OCI-LY3 (cell line): Measurements from ENCODE around the gene PDLIM4.

Source experiments
- H2AFZ ChIP-seq: fragments of 200-600, 300-600 bp; shearing (Covaris generic); 2 replicates; pipeline ENCODE4 v1.6.0; 2014; ENCODE audit warnings: antibody characterized with exemption, low read depth, low read length
- H3K27ac ChIP-seq: fragments of 200-600, 300-600 bp; sonication (generic); 2 replicates; pipeline ENCODE4 v1.5.1; 2014; ENCODE audit warnings: mild to moderate bottlenecking, low read length, moderate library complexity, mixed read lengths
- H3K27me3 ChIP-seq: fragments of 200-600, 300-600 bp; sonication (generic); 2 replicates; pipeline ENCODE4 v1.6.1; 2014; ENCODE audit warnings: low read depth, low read length, mixed read lengths
- H3K36me3 ChIP-seq: fragments of 200-600, 300-600 bp; sonication (generic); replicated peaks from 2 replicates; pipeline ENCODE3; 2014; ENCODE audit warnings: low read depth, low read length, mixed read lengths
- H3K4me1 ChIP-seq: fragments of 300-600, 200-600 bp; sonication (generic); 2 replicates; pipeline ENCODE4 v1.6.1; 2014; ENCODE audit warnings: low read length, mixed read lengths
- H3K4me2 ChIP-seq: fragments of 200-600, 300-600 bp; sonication (generic); 2 replicates; pipeline ENCODE4 v1.6.1; 2014; ENCODE audit warnings: low read length, mixed read lengths
- H3K4me3 ChIP-seq: fragments of 300-600, 200-600 bp; sonication (generic); 2 replicates; pipeline ENCODE4 v1.5.1; 2014; ENCODE audit warnings: antibody characterized with exemption, mild to moderate bottlenecking, low read length, moderate library complexity
- H3K79me2 ChIP-seq: fragments of 300-600, 200-600 bp; shearing (Covaris generic); 2 replicates; pipeline ENCODE4 v1.6.1; 2014; ENCODE audit warnings: mild to moderate bottlenecking, low read length, mixed read lengths
- H3K9ac ChIP-seq: fragments of 300-600, 200-600 bp; shearing (Covaris generic); 2 replicates; pipeline ENCODE4 v1.6.0; 2014; ENCODE audit warnings: mild to moderate bottlenecking, low read length, moderate library complexity
- H3K9me3 ChIP-seq: fragments of 200-600, 300-600 bp; shearing (Covaris generic); 2 replicates; pipeline ENCODE4 v1.6.1; 2014; ENCODE audit warnings: low read length, mixed read lengths; ENCODE audit not compliant: insufficient read depth
- H4K20me1 ChIP-seq: fragments of 200-600, 300-600 bp; sonication (generic); 2 replicates; pipeline ENCODE4 v1.6.1; 2016; ENCODE audit warnings: low read length, mixed read lengths; ENCODE audit not compliant: insufficient read depth
- CTCF ChIP-seq: fragments of 200-600, 300-600 bp; sonication (generic); IDR thresholded peaks from 2 replicates; pipeline ENCODE4 v1.5.1; 2014; ENCODE audit warnings: antibody characterized with exemption, low read length, low read depth
- EZH2phosphoT487 ChIP-seq: fragments of 200-600 bp; shearing (Covaris generic); IDR thresholded peaks from 2 replicates; pipeline ENCODE4 v1.6.1; 2018; ENCODE audit warnings: antibody characterized with exemption, mixed run types, low read depth

PDLIM4 gene

GRCh38 chr5:132245593-132245992, 11.9 kb upstream of the PDLIM4 start:
- Histone ChIP-seq H3K4me1 (no peaks in the 10 kb centered on the region), H4K20me1 (no peaks in the 10 kb centered on the region), H3K9me3 (no peaks in the 10 kb centered on the region), H3K36me3 (no peaks in the 10 kb centered on the region), H3K27ac (no peak overlapping the region), H3K79me2 (no peaks in the 10 kb centered on the region), H3K9ac (no peak overlapping the region), H3K27me3 (no peaks in the 10 kb centered on the region), H3K4me2 (no peak overlapping the region), H3K4me3 (no peak overlapping the region), H2AFZ (no peak overlapping the region)
- no peak for TF ChIP-seq CTCF
- TF ChIP-seq EZH2phosphoT487, result no peak

- Histone ChIP-seq H3K9ac (no peak overlapping the region), H3K4me2 (no peak overlapping the region), H3K27me3 (no peaks in the 10 kb centered on the region), H2AFZ (no peak overlapping the region), H3K27ac (no peak overlapping the region), H4K20me1 (no peaks in the 10 kb centered on the region), H3K36me3 (no peaks in the 10 kb centered on the region), H3K4me1 (no peaks in the 10 kb centered on the region), H3K4me3 (no peak overlapping the region), H3K79me2 (no peaks in the 10 kb centered on the region), H3K9me3 (no peaks in the 10 kb centered on the region)
- TF ChIP-seq CTCF (no peak), EZH2phosphoT487 (no peak)
Observed at GRCh38 chr5:132246806-132247205, 10.7 kb upstream of the PDLIM4 start.

GRCh38 chr5:132250547-132250946, 6.9 kb upstream of the PDLIM4 start:
- H3K4me1 ChIP-seq, result no peaks in the 10 kb centered on the region
- TF ChIP-seq CTCF, result no peak
- no peak for TF ChIP-seq EZH2phosphoT487
- no peak overlapping the region for H3K4me2 ChIP-seq
- no peaks in the 10 kb centered on the region for H3K27me3 ChIP-seq
- no peaks in the 10 kb centered on the region for H3K79me2 ChIP-seq
- H3K9ac ChIP-seq, result no peak overlapping the region
- no peak overlapping the region for H3K4me3 ChIP-seq
- no peaks in the 10 kb centered on the region for H3K36me3 ChIP-seq
- no peaks in the 10 kb centered on the region for H4K20me1 ChIP-seq
- H3K9me3 ChIP-seq, result no peaks in the 10 kb centered on the region
- no peak overlapping the region for H3K27ac ChIP-seq
- no peak overlapping the region for H2AFZ ChIP-seq

GRCh38 chr5:132251220-132251725, 6.2 kb upstream of the PDLIM4 start:
- H2AFZ ChIP-seq, result no peak overlapping the region
- H3K9me3 ChIP-seq, result no peaks in the 10 kb centered on the region
- no peak overlapping the region for H3K4me3 ChIP-seq
- H3K4me2 ChIP-seq, result no peak overlapping the region
- no peaks in the 10 kb centered on the region for H3K36me3 ChIP-seq
- no peaks in the 10 kb centered on the region for H4K20me1 ChIP-seq
- no peak overlapping the region for H3K27ac ChIP-seq
- TF ChIP-seq CTCF (no peak), EZH2phosphoT487 (no peak)
- H3K9ac ChIP-seq, result no peak overlapping the region
- no peaks in the 10 kb centered on the region for H3K4me1 ChIP-seq
- no peaks in the 10 kb centered on the region for H3K27me3 ChIP-seq
- no peaks in the 10 kb centered on the region for H3K79me2 ChIP-seq
